HG03045 (cell line): ENCODE data around the gene HGFAC.

Source experiments
- ATAC-seq: cut with Tn5 transposase; IDR thresholded peaks from one replicate; pipeline ENCODE4 v1.9.1; 2021; ENCODE audit warnings: mild to moderate bottlenecking, moderate library complexity; ENCODE audit not compliant: unreplicated experiment

The HGFAC gene

DNA sequence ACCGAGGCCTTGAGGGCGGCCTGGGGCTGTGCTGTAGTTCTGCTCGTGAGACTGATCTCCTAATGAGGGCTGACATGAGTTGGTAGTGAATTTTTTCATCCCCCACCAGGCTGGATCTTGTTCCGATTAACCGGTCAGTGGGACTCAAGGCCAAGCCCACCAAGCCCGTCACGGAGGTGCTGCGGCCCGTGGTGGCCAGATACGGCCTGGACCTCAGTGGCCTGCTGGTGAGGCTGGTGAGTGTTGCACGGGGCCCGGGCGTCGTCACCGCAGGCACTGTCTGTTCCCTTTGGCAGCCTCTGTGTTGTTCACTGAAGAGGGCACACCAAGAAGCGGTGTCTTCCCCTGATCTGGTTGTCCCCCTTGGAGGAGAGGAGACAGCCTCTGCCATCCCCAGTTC lies 18.4 kb upstream of the HGFAC start:
- no peak for ATAC-seq

GRCh38 chr4:3423952-3424351 lies 17.8 kb upstream of the HGFAC start:
- ATAC-seq, result no peak

DNA sequence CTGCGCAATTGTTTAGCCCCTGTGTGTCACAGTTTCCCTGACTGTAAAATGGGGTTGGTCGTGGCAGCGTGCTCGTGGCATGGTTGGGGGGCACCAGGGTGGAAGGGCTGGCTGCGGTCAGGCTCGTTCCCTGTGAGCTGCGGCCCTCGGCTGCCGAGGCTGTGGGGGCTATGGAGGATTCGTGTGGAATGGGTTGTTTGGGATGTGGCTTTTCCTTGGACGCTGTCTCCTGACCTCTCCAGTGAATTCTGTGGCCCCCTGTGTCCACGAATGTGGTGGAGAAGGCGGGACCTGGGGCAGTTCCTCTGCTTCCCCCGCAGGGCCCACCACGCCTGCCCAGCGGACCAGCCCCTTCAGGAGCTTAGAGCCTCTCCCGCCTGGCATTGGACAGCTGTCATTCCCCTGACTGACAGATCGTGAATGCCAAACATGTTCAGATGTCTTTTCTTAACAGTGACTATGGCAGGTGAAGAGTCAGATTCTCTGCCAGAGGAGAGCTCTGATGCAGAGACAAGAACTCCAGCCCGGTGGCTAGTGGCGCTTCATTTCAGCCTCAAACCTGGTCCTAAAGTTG lies 17.2 kb upstream of the HGFAC start:
- ATAC-seq, result no peak

DNA sequence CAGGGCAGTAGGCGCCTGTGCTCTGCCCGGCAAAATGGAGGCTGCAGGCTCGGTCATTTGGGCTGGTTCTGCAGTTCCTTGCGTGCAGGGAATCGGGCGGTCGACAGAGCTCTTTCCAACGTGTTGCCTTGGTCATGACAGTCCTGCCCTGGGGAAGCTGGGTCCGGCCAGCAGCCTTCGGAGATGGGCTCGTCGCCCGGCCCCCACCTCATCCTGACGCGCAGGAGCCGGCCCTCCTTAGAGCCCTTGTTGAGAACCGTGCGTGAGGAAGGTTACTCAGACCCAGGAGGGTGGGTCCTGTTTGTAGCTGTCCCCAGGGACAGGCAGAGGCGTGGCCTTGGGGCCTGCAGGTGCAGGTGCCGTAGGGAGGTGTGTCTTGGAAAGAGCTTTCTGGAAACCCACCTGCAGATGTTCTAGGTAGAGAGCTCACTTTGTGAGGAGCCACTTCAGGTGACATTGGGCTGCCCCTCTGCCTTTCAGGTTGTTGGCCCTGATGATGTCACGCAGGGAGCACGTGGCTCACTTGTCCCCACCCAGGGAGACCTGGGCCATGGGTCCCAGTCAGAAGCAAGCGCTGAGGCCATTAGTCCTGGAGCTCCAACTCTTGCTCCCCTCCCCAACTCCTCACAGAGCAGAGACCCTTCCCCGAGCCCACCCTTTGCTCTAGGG lies 15.2 kb upstream of the HGFAC start:
- no peak for ATAC-seq

DNA sequence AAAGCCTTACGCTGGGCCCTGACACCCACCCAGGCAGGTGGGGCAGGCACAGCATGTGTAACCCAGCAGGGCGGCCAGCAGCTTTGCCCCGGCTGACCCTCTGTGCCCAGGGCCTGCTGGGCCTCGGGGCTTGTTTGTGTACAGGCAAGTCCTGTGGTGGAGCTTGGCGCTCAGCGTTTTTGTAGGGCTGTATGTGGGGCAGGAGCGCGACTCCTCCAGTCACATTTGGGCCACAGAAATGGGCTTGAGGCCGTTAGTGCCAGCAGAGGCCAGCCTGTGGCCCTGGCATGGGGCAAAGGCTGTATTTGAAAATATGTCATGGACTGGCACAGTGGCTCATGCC lies 14.7 kb upstream of the HGFAC start:
- no peak for ATAC-seq

DNA sequence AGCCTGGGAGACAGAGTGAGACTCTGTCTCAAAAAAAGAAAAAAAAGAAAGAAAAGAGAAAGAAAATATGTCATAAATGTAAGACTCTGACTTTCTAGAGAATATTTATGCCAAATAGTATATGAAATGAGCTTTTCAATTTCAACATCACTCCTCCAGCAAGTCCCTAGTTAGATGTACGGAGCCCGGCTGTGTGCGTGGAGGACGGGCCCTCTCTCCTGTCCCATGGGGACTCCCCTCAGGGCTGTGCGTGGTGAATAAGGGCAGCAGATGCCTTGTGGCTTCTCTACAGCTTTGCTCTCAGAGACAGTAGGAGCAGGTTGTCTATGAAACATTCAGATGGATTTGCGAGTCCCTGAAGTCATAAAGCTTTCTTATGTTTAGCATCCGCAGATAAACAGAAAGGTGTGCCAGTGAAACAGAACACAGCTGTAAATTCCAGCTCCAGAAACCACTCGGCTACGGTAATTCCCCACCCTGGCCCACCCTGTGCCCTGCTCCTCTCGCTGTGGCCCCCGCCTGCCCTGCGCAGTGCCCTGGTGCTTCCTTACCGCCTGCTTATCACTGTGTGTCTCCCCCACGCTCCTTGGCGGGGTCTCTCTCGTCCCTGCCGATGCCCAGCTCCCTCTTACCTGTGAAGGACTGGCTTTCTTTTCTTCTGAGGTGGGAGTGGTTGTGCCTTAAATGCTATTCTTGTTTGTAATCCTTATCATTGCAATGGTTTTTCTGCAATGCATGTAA lies 13.9 kb upstream of the HGFAC start:
- ATAC-seq, result no peak

- ATAC-seq, result no peak
These were observed 12.1 kb upstream of the HGFAC start for GRCh38 chr4:3429651-3430050.

DNA sequence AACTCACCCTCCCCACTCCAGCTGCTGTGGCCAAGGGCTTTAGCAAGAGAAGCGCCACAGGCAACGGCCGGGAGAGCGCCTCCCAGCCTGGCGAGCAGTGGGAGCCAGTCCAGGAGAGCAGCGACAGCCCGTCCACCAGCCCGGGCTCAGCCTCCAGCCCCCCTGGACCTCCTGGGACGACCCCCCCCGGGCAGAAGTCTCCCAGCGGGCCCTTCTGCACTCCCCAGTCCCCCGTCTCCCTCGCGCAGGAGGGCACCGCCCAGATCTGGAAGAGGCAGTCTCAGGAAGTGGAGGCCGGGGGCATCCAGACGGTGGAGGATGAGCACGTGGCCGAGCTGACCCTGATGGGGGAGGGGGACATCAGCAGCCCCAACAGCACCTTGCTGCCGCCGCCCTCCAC lies 11.2 kb upstream of the HGFAC start:
- ATAC-seq, result no peak

DNA sequence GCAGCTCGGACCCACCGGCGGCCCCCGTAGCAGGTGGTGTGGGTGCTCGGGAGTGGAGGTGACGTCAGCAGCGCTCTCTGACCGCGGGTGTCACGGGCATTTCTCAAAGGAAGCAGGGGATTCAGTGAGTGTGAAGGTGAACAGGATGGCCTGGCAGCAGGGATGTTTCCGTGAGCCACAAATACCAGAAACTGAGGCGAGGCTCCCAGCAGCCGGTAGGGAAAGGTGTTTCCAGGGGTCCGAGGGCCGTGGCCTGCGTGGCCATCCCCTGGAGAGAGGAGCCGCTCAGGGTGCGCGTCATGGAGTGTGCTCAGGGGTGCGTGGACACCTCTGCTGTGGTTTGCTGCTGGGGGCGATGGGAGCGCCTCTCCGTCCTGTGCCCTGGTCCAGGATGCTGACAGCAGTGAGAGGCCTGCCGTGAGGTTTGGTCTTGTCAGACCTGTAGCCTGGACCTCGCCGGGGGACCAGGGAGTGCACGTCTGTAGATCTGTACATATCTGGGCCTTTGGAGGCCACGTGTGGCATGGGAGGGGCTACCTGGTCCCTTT lies 10.2 kb upstream of the HGFAC start:
- ATAC-seq, result no peak

DNA sequence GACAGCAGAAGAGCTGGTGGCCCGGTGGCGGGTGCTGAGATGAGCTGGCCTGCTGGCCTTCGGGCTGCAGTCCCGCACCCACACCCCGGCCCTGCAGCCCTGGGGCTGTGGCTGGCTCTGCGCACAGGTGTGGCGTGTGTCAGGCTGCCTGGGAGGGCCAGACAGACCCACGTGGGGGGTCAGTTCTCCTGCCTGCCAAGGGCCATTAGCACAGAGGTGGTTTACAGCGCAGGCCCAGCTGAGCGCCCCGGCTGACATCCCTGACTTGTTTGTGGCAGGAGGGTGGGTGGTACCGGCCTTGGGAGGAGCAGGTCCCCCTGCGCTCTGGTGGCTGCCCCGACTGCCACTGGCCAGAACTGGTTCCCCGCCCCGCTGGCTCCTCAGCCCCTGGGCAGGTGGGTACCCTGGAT lies 9.4 kb upstream of the HGFAC start:
- ATAC-seq, result no peak

DNA sequence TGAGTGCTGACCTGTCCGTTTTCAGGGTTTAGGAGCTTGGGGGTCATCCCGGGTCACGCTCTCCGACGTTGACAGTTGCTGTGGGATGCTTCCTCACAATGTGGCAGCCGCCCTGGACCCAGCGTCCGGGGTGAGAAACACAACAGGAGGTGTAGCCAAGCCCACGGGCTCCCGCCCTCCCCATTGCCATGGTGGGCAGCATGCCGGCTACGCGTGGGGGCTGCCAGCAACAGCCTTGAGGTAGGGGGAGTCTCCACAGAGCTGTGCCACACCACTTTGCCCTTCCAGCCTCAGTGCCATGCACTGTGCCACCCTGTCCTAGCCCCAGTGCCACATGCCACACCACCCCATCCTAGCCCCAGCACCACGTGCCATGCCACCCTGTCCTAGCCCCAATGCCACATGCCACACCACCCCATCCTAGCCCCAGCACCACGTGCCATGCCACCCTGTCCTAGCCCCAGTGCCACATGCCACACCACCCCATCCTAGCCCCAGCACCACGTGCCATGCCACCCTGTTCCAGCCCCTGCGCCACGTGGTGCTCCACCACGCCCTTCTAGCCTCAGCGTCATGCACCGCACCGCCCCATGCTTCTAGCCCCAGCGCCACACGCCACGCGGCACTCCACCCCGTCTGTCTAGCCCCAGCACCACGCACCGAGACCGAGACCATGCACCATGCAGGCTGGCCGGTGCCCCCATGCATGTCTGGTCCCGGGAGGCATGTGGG lies 8.5 kb upstream of the HGFAC start:
- no peak for ATAC-seq

DNA sequence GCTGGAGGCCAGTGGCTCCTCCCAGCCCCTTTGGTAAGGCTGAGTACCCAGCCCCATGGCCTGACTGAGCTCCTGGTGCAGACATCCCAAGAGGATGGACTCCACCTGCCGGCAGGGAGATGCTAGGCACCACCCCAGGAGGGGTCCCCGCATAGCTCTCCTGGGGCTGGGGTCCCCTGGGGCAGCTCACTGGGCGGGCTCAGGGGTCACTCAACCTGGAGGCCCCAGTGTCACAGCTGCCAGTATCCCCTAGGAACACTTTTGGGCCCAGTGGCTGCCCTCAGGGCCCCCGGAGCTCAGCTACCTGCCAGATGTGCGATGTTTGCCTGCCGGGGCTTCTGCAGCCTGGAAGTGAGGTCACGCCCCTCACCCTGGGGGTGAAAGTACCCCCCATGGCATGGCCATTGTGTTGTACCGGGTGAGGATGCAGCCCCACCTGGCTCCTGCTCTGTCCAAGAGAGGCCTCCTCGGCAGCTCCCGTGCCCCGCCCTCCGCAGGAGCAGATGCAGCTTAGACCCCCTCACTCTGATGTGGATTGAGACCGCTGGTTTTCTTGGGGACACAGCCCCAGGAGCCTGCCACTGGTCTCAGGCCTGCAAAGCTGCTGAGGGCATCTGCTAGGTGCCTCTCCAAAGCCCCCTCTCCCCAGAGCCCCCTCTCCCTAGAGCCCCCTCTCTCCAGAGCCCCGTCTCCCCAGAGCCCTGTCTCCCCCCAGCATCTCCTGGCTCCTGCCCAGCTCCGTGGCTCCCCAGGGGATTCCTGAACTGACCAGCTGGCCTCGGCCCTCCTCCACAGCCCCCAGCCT lies 6.7 kb upstream of the HGFAC start:
- no peak for ATAC-seq

- no peak for ATAC-seq
These were observed 6.1 kb upstream of the HGFAC start for GRCh38 chr4:3435686-3435956.

GRCh38 chr4:3436048-3436797 lies 5.5 kb upstream of the HGFAC start:
- no peak for ATAC-seq

GRCh38 chr4:3436798-3437581 lies 4.8 kb upstream of the HGFAC start:
- no peak for ATAC-seq

DNA sequence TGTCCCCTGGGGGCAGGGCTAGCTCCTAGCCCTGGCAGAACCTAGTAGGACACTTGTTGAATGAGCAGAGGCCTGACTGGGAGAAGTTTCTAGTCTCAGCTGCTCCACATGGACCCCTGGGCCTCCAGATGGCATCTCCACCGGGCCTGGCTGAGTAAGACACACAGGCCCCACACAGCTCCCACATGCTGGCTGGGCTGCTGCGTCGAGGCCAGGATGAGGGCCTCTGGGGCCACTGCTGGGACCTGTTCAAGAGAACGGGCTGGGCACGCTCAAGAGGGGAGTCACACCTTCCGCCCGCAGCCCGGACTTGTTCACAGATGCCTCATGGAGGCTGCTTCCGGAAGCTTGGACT lies 4.2 kb upstream of the HGFAC start:
- no peak for ATAC-seq

- no peak for ATAC-seq
These were observed 3.5 kb upstream of the HGFAC start for GRCh38 chr4:3437998-3438846.

DNA sequence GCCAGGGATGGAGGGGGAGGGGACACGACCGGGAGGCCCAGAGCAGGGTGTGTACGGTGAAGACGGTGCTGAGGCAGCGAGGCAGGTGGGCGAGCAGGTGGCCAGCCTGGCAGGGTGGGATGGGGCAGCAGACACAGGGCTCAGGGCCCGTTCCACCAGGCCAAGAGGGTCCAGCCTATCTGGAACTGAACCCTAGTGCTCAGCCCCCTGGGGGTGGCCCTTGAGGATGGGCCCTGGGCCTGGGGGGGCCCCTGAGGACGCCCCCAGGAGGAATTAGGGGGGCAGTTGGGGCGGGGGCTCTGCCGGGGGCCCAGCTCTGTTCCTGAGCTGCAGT lies 3.0 kb upstream of the HGFAC start:
- no peak for ATAC-seq

GRCh38 chr4:3439391-3439790 lies 2.4 kb upstream of the HGFAC start:
- ATAC-seq, result no peak
